SK-N-SH treated with all-trans-retinoic acid at 6 μM for 48 hours (cell line): ENCODE data around the gene UROC1.

Experiments
- ATAC-seq: fragments of 200-7000 bp; cut with Tn5 transposase; 3 replicates; pipeline ENCODE4 v1.9.1; 2020; ENCODE audit warnings: mild to moderate bottlenecking, moderate library complexity
- ARNTL ChIP-seq: fragments of 450-650 bp; formaldehyde crosslinking; IDR thresholded peaks from 2 replicates; pipeline ENCODE4 v1.5.0; 2020; ENCODE audit warnings: low read depth, mild to moderate bottlenecking, moderate library complexity, borderline replicate concordance
- BACH2 ChIP-seq: fragments of 250-450 bp; sonication (Bioruptor Pico); IDR thresholded peaks from 2 replicates; pipeline ENCODE4 v1.9.0; 2021; ENCODE audit warnings: mild to moderate bottlenecking, borderline replicate concordance
- CREB5 ChIP-seq: fragments of 250-450 bp; sonication (Bioruptor Pico); IDR thresholded peaks from 2 replicates; pipeline ENCODE4 v1.5.1; 2020; ENCODE audit warnings: low read depth, mild to moderate bottlenecking, moderate library complexity
- CSDC2 ChIP-seq: fragments of 250-450 bp; sonication (Bioruptor Pico); IDR thresholded peaks from 2 replicates; pipeline ENCODE4 v1.5.0; 2020; ENCODE audit warnings: mild to moderate bottlenecking, moderate library complexity
- CSRNP3 ChIP-seq: fragments of 250-450 bp; sonication (Bioruptor Pico); IDR thresholded peaks from 2 replicates; pipeline ENCODE4 v1.5.1; 2021; ENCODE audit warnings: mild to moderate bottlenecking, moderate library complexity
- ESRRG ChIP-seq: fragments of 250-450 bp; sonication (Bioruptor Pico); IDR thresholded peaks from 2 replicates; pipeline ENCODE4 v1.6.1; 2021; ENCODE audit warnings: mild to moderate bottlenecking
- GLIS3 ChIP-seq: fragments of 250-450 bp; sonication (Bioruptor Pico); IDR thresholded peaks from 2 replicates; pipeline ENCODE4 v1.5.0; 2020; ENCODE audit warnings: mild to moderate bottlenecking, moderate library complexity
- ISL1 ChIP-seq: fragments of 250-450 bp; sonication (Bioruptor Pico); IDR thresholded peaks from 2 replicates; pipeline ENCODE4 v2.1.2; 2022; ENCODE audit warnings: mild to moderate bottlenecking, moderate library complexity
- OSR1 ChIP-seq: fragments of 250-450 bp; sonication (Bioruptor Pico); IDR thresholded peaks from 2 replicates; pipeline ENCODE4 v1.8.0; 2022; ENCODE audit warnings: moderate library complexity, mild to moderate bottlenecking, inconsistent platforms
- PPARA ChIP-seq: fragments of 250-450 bp; sonication (Bioruptor Pico); IDR thresholded peaks from 2 replicates; pipeline ENCODE4 v1.5.0; 2020; ENCODE audit warnings: mild to moderate bottlenecking, borderline replicate concordance
- RARB ChIP-seq: fragments of 250-450 bp; sonication (Bioruptor Pico); IDR thresholded peaks from 2 replicates; pipeline ENCODE4 v1.8.0; 2021; ENCODE audit warnings: mild to moderate bottlenecking, moderate library complexity
- SNAI2 ChIP-seq: fragments of 250-450 bp; sonication (Bioruptor Pico); IDR thresholded peaks from 2 replicates; pipeline ENCODE4 v1.5.0; 2020; ENCODE audit warnings: mild to moderate bottlenecking, moderate library complexity
- TCF4 ChIP-seq: fragments of 250-450 bp; sonication (Bioruptor Pico); IDR thresholded peaks from 2 replicates; pipeline ENCODE4 v1.8.0; 2021; ENCODE audit warnings: mild to moderate bottlenecking, moderate library complexity, borderline replicate concordance
- TOX ChIP-seq: fragments of 250-450 bp; sonication (Bioruptor Pico); IDR thresholded peaks from 2 replicates; pipeline ENCODE4 v1.8.0; 2021; ENCODE audit warnings: mild to moderate bottlenecking, moderate library complexity, borderline replicate concordance
- TSHZ2 ChIP-seq: fragments of 250-450 bp; sonication (Bioruptor Pico); IDR thresholded peaks from 2 replicates; pipeline ENCODE4 v1.5.0; 2020; ENCODE audit warnings: mild to moderate bottlenecking, moderate library complexity
- ZC3H10 ChIP-seq: fragments of 250-450 bp; sonication (Bioruptor Pico); IDR thresholded peaks from 2 replicates; pipeline ENCODE4 v1.5.1; 2021; ENCODE audit warnings: mild to moderate bottlenecking, moderate library complexity
- ZFP30 ChIP-seq: fragments of 450-650 bp; formaldehyde crosslinking; IDR thresholded peaks from 2 replicates; pipeline ENCODE4 v1.5.0; 2022; ENCODE audit warnings: mild to moderate bottlenecking, moderate library complexity
- ZNF565 ChIP-seq: fragments of 450-650 bp; formaldehyde crosslinking; conservative IDR thresholded peaks from 2 replicates; pipeline ENCODE4 v1.5.0; 2020; ENCODE audit warnings: low read depth, mild to moderate bottlenecking, moderate library complexity
- ZNF70 ChIP-seq: fragments of 450-650 bp; formaldehyde crosslinking; IDR thresholded peaks from 2 replicates; pipeline ENCODE4 v1.5.0; 2020; ENCODE audit warnings: mild to moderate bottlenecking, moderate library complexity
- ZNF8 ChIP-seq: fragments of 450-650 bp; formaldehyde crosslinking; IDR thresholded peaks from 2 replicates; pipeline ENCODE4 v1.5.0; 2020; ENCODE audit warnings: mild to moderate bottlenecking, moderate library complexity
- TF ChIP-seq, protein P1 (sequence below): fragments of 250-450 bp; sonication (Bioruptor Pico); IDR thresholded peaks from 2 replicates; pipeline ENCODE4 v1.8.0; 2020; ENCODE audit warnings: mild to moderate bottlenecking, moderate library complexity, borderline replicate concordance

UROC1 gene

GRCh38 chr3:126456766-126457388 lies 60.7 kb downstream of the UROC1 start:
- TF ChIP-seq ARNTL (CRISPR knock-in tag) (no peak), TSHZ2 (CRISPR knock-in tag) (no peak), ZNF8 (CRISPR knock-in tag) (no peak), GLIS3 (CRISPR knock-in tag) (no peak), ZNF565 (CRISPR knock-in tag) (no peak), RARB (CRISPR knock-in tag) (no peak), TCF4 (CRISPR knock-in tag) (no peak), ESRRG (CRISPR knock-in tag) (no peak), ISL1 (no peak), CSRNP3 (CRISPR knock-in tag) (no peak), ZC3H10 (CRISPR knock-in tag) (no peak), TOX (CRISPR knock-in tag) (no peak), OSR1 (CRISPR knock-in tag) (no peak), CSDC2 (CRISPR knock-in tag) (no peak), BACH2 (CRISPR knock-in tag) (no peak), ZNF70 (CRISPR knock-in tag) (no peak), PPARA (CRISPR knock-in tag) (no peak)
- TF ChIP-seq, protein P1, sequence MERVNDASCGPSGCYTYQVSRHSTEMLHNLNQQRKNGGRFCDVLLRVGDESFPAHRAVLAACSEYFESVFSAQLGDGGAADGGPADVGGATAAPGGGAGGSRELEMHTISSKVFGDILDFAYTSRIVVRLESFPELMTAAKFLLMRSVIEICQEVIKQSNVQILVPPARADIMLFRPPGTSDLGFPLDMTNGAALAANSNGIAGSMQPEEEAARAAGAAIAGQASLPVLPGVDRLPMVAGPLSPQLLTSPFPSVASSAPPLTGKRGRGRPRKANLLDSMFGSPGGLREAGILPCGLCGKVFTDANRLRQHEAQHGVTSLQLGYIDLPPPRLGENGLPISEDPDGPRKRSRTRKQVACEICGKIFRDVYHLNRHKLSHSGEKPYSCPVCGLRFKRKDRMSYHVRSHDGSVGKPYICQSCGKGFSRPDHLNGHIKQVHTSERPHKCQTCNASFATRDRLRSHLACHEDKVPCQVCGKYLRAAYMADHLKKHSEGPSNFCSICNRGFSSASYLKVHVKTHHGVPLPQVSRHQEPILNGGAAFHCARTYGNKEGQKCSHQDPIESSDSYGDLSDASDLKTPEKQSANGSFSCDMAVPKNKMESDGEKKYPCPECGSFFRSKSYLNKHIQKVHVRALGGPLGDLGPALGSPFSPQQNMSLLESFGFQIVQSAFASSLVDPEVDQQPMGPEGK (CRISPR knock-in tag): no peak
- TF ChIP-seq, all 23 proteins: peak for 0
- no peak; the same call in 2 of the 3 replicates for ATAC-seq

- no peak for TF ChIP-seq ZC3H10 (CRISPR knock-in tag)
- TF ChIP-seq OSR1 (CRISPR knock-in tag): no peak
- no peak for TF ChIP-seq ZNF8 (CRISPR knock-in tag)
- no peak for TF ChIP-seq CREB5 (CRISPR knock-in tag)
- no peak for TF ChIP-seq ISL1
- TF ChIP-seq ZNF565 (CRISPR knock-in tag): no peak
- TF ChIP-seq ZNF70 (CRISPR knock-in tag): no peak
- no peak for TF ChIP-seq RARB (CRISPR knock-in tag)
- TF ChIP-seq TSHZ2 (CRISPR knock-in tag): no peak
- no peak for TF ChIP-seq TCF4 (CRISPR knock-in tag)
- no peak for TF ChIP-seq GLIS3 (CRISPR knock-in tag)
- TF ChIP-seq ESRRG (CRISPR knock-in tag): no peak
- TF ChIP-seq SNAI2 (CRISPR knock-in tag): no peak
- TF ChIP-seq, protein P1 (CRISPR knock-in tag): no peak
- TF ChIP-seq ZFP30 (CRISPR knock-in tag): no peak
- ATAC-seq: no peak
Measured at GRCh38 chr3:126456211-126456610, 61.4 kb downstream of the UROC1 start.
